HK-2 (cell line): ENCODE data around the gene MSL3.

ENCODE experiments used
- DNase-seq: peaks from one replicate; pipeline ENCODE4 v3.0.0-alpha.2; 2018; ENCODE audit not compliant: unreplicated experiment

The MSL3 gene

DNA sequence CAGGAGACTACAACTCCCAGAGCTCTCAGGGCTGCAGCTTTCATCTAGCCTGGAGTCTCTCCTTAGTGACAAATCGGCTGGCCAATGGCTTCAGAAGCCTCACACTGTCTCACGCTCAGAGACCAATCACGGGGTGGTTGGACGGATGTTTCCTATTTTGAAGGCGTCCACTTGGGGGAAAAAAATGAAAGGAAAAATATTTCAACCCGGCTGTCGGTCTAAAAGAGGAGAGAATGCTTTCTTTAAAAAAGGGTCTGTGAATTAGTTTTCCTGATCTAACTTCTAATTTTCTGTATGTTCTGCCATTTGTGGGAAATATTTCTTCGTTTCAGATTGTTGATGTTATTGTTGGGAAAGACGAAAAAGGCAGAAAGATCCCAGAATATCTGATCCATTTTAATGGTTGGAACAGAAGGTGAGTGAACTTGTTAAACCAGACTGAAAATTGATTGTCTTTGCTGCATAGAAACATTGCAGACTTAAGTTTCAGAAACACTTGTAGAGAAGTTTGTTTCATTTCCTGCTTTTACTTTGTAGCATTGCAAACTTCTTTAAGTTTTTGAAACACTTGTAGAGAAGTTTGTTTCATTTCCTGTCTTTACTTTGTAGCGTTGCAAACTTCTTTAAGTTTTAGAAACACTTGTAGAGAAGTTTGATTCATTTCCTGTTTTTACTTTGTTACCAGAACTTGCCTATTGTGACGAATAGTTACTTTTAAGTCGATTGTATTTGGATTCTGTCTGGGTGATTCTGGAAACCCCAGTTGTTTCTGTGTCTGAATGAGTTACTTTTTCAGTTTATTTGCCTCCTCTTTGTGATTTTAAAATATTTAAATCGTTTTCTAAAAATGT, 1.6 kb downstream of the MSL3 start:
- DNase-seq = peak; percentile 76

DNA sequence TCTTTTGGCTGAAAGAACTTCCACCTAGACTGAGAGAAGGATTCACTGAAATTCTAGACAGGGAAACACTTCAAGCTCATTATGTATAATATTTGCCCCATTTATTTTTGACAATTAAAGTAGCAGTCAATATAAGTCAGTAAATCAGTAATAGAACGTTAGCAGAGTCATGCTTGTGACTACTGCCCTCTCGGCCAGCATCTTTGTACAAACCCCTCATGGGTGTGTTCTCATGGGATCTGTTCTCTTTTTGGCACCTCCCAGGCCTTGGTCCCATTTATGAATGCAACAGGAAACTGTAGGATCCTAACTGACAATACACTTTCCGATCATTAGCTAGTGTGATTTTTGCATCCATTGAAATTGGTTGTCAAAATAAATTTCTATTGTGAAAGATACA, 2.9 kb downstream of the MSL3 start:
- DNase-seq = no peak

DNA sequence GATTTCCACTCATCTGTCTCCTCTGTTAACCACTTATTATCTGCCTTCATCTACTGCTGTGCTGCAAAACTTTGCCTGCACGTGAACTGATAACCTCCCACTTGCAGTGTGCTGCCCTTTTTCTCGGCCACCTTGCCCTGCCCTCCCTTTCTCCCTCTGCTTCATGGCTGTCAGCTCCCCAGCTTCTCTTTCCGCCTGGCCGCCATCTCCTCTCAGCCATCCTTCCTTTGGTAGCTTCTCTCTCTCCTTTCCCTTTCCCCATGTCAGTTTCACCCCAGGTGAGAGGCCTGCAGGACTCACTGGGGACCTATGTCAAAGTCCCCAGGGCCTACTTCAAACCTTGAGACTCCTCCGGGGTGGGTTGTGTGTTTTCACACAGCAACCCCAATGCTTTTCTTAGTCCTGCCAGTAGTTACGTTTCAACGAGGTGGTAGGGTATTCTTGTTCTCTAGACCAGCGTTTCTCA, 6.6 kb downstream of the MSL3 start:
- DNase-seq = no peak

DNA sequence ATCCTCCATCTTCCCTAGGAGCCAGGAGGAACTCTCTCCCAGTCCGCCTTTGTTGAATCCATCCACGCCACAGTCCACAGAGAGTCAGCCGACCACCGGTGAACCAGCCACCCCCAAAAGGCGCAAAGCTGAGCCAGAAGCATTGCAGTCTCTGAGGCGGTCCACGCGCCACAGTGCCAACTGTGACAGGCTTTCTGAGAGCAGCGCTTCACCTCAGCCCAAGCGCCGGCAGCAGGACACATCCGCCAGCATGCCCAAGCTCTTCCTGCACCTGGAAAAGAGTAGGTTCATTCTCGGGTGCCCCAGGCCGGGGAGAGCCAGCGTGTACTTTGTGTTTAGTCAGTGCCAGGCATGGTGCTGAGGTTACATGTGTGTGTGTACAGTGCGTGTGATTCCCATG, 7.4 kb downstream of the MSL3 start:
- DNase-seq = no peak

DNA sequence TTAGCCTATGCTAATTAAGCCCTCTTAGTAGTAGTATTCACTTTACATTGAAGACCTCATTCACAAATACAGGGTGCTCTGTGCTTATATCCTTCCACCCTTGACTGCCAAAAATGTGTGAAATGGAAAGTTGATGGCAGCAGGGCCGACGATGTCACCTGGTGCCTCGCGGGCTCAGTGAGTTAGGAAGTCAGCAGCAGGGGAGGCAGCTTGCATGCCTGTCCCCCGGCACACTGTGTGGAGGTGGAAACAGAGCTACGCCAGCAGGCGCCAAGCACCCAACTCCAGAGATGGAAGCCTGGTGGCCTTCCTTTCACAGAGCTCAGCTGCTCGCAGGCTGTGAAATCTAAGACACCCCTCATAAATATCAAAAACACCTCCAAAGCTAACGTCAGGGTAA, 8.4 kb downstream of the MSL3 start:
- DNase-seq = no peak

DNA sequence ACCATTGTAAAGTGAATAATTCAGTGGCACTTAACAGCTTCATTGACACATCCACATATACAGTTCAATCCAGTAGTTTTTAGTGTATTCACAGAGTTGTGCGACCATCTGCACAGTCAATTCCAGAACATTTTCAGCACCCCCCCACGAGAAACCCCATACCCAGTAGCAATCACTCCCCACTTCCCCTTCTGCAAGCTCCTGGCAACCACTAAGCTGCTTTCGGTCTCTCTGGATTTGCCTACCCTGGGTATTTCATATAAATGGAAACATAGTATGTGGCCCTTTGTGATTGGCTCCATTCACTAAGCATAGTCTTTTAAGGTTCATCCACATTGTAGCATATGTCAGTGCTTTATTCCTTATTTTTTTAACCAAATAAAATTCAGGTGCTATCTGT, 10.0 kb downstream of the MSL3 start:
- no peak for DNase-seq

DNA sequence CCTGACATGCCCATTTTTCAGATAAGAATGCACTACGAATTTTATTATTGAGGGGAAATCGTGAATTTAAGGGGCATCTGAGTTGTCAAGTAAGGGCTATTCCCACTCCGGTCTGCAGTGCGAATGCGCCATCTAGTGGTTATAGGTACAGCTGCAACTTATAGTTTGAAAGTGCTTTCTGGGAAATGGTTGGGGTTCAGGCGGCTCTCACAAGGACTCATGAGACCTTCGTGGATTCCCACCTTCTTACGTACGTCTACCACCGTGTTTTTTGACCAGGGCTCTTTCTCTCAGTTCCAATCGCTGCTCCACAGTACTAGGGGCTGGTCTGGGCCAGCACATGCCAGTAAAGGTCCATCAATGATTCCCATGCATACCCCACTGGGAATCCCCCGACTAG, 12.3 kb downstream of the MSL3 start:
- peak; percentile 28 for DNase-seq

DNA sequence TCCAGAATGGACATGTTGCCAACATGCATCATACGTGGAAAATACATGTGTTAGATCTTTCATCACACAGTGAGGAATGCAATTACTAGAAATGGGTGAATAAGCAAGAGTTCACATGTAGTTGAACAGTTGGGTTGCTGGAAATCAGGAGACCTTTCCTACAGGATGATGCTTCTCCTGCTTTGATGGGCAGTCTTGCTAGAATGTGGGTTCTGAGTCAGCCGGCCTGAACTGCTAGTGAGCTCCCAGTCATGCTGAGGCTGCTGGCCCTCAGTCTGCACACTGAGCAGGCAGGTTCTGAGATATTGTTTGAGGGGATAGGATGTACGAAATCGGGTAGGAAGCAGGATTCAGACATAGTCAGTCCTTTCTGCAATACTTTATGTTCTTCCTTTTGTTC, 20.2 kb downstream of the MSL3 start:
- DNase-seq = no peak

DNA sequence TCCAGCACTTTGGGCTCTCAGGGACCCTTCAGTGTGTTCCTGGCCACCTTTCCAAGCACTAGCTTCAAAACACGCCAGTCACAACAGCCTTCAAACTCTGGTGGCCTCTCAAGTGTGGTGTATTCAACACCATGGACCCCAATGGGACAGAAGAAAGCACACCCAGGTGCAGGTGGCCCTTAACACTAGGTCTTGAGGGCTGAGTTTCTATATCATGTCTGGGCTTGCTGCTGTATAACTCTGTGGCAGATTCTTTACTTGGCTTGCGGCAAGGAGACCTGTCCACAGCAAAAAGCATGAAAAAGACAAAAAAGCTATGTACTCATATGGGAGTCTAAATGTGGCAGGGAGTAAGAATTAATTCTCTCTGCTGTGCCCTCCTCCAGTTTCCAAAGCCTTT, 23.1 kb downstream of the MSL3 start:
- no peak for DNase-seq

DNA sequence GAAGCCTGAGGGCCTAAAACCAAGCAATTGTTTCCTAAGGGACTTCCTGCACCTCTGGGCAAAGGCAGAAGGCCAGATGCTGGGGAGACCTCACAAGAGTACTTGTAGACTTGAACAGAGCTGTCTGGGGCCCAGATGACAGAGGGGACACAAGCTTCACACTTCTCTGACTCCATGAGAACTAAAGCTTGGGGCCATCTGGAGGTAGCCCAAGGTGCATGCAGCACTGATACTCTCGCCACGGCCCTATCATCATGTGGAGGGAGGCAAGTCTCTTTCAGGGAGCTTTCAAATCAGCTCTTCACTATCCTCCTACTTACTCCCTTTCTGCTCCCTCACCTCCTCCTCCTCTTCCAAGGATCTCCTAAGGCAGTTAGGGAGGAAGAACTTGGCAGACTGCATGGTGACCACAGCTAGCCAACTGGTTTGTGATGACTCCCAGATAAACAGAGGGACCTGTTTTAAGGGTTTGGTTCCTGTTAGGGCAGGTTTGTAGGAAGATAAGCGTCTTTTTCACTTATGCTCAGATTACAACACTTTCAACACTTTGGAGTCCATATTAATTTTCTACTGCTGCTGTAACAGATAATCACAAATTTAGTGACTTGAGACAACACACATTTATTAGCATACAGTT, 23.8 kb downstream of the MSL3 start:
- no peak for DNase-seq

DNA sequence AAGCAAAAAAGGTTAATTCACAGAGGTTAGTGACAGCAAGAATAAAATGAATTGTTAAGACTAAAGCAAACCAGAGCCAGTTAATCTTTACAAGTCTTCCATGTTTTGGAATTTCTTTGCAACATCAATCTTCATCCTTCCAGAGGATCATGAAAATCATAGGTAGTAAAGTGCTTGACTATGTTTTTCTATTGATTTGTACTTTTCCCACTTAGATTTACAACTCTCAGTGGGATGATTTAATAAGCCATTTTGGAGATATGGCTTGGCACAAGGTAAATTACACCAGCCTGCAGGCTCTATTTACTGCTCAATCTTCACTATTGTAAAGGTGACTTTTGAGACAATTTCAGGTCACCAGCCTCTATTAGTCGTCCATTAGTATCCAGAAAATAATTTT, 26.5 kb downstream of the MSL3 start:
- no peak for DNase-seq

DNA sequence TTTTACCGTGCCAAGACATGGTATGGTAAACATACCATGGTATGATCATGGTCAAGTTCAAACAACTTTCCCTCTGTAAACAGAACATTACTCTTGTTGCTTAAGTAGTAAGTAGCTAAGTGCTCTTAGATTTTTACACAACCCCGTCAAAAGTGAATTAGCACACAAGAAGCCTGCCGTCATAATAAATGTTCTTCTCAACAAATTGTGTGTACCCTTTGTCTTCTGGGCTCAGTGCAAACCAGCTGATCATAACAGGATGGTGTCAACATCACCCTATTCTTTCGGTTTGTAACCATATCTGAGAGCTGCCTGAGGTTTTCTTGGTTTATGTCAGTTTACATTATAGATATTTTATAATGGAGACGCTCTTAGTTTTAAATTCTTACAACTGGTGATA, 28.8 kb downstream of the MSL3 start:
- no peak for DNase-seq

DNA sequence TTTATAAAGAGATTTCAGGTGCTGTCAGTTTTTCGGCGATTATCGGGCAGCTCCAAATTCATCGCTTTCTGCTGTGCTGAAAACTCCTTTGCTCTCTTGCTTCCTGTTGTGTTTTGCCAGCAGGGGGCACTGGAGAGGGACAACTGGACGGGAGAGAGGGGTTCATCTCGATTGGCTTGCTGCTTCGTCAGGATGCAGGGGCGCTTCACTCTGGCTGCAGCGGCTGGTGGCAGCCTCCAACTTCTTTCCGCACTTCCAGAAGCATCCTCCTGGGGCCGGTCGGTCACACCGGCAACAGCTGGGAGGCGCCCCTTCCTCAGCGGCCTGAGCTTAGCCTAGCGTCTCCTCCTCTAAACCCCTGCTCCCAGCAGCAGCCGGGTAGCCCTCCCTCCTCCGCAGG, 29.5 kb downstream of the MSL3 start:
- no peak for DNase-seq

DNA sequence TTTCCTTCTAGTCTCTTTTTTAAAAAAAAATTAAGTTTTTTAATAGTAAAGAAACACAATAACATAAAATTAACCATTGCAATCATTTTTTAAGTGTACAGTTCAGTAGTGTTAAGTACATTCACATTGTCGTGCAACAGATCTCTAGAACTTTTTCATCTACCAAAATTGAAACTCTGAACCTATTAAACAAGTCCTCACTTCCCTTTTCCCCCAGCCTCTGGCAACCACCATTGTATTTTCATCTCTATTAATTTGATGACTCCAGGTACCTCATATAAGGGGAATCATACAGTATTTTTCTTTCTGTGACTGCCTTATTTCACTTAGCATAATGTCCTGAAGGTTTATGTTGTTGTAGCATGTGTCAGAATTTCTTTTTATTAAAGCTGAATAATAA, 31.8 kb downstream of the MSL3 start:
- no peak for DNase-seq

DNA sequence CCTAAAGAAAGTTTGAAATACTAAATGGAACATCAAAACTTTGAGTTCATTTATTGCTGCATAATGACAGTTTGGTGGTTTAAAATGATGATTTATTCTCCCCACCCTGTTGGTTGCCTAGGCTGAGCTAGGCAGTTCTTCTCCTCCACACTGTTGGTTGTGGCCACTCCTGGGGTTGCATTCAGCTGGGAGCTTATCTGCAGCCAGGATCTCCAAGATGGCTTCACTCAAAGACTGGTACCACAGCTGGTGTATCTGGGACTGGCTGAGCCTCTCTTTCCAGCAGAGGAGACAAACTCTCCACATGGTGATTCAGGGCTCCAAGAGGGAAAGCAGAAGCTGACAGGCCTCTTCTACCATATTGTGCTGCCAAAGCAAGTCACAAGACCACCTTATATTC, 33.1 kb downstream of the MSL3 start:
- DNase-seq = no peak

DNA sequence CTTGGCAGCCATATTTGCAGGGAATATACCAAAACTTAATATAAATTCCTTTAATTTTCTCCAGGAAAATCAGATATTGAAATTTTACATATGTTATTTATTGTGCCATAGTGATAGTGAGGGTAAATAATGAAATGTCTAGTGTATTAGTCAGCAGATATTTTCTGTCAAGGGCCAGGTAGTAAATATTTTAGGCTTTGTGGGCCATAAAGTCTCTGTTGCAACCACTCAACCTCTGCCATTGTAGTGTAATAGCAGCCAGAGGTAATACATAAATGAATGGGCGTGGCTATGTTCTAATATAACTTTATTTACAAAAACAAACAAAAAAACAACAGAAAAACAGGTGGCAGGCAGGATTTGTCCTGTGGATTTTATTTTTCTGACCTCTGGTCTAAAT, 33.5 kb downstream of the MSL3 start:
- no peak for DNase-seq

DNA sequence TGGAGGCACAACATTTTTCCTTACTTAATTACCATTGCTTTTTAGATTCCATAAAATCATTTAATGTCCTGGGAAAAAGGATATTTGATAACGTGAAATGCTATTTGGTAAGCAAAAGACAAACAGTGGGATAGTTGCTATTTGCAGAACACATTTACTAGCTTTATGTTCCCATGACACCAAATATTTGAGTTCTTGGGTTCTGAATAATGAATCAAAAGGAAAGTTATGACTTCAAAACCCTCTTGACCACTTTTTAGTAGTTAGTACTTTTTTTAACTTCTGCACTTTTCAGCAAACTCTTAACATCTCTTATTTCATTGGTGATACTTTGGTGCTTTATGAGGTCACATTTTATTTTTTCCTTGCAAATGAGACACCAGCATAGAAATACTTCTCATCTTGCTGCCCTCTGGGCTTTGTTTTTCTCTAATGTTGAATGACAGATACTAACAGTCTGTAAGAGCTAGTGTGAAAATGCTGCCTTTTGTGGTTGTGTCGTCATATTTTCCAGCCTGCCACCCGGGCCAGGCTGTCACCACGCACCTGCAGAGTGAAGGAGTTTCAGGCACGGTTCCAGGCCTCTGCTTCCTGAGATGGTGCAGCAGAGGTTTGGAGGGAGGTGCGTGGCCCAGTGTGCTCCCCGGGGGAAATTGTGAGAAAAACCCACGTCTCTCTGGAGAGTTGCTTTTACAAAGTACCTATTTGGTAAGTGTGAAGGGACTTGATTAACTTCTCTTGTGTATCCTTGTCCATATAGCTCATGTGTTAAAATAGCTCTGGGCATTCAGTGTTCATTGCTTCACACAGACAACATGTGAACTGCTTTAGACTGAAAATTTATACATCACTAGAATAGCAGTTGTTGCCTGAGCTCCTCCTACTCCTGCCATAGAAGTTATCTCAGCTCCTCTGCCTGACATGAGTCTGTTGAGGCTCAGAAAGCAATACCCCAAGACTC, 34.7 kb downstream of the MSL3 start:
- DNase-seq = no peak

DNA sequence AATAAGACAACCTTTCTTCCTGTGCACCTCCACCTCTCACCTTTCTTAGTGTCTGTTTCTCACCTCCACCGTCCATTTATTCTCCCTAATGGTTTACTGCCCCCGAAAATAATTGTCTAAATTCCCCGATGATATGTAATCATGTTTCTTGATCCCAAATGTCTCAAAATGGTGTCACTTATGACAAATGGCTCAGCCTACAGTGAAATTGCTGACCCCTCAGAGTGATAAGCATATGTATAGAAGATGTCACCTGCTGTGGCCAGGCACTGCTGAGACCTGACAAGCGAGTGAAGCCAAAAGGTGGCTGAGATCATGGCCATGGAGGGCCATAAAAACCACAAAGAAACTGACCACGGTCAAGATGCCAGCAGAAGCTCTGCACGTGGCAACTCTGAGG, 35.7 kb downstream of the MSL3 start:
- no peak for DNase-seq

DNA sequence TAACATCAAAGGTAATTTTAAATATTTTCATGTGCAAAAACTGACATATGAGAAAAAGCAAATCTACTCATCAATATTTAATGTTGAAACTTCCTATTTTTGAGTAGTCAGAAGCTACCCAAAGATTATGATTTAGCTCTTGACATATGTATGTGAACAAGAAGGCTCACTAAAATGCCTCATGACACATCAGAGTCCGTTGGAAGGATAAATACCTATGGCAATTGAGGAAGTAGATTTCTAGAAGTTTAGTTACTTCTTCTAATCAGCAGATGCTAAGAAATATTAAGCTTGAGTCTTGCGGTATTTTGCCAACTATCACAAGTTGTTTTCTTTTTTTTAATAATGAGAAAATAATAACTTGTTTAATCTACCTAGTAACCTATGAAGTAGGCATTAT, 55.3 kb downstream of the MSL3 start:
- no peak for DNase-seq
